Measurements from ENCODE around the gene IQCF6. TPM values are rescaled to one million over a fixed set of nuclear protein-coding genes. Genes with fewer than 3 reads are reported as not detected.
A peak's percentile ranks its signal among the peaks of the same experiment; 100 is the strongest.

The IQCF6 gene
- not detected in 2 replicates for total RNA-seq
- long read RNA-seq: 0 reads

GRCh38 chr3:51779137-51779536, at the start of gene IQCF6:
Gene IQCF6 (minus strand): TSS chr3:51779237. CDS start chr3:51779224, 13 bp downstream.
- no peak for DNase-seq (ENCODE audit: extremely low spot score, unreplicated experiment)
- H3K4me1 Mint-ChIP-seq (ENCODE audit: unreplicated experiment): no peaks in the 10 kb centered on the region
- no peaks in the 10 kb centered on the region for H3K9me3 Mint-ChIP-seq (ENCODE audit: unreplicated experiment)
- no peaks in the 10 kb centered on the region for H3K36me3 Mint-ChIP-seq (ENCODE audit: unreplicated experiment)
- H3K27ac Mint-ChIP-seq (ENCODE audit: unreplicated experiment): no peak within 1 kb of the TSS
- TF ChIP-seq CTCF (IDR thresholded peaks at IDR 0.05): no peak
- no peak within 1 kb of the TSS for H3K4me3 Mint-ChIP-seq (ENCODE audit: unreplicated experiment)
- H3K27me3 Mint-ChIP-seq (ENCODE audit: unreplicated experiment): peaks cover 15% of the 10 kb centered on the region

- Mint-ChIP-seq H3K36me3 (ENCODE audit: unreplicated experiment) (no peaks in the 10 kb centered on the region), H3K27me3 (ENCODE audit: unreplicated experiment) (peaks cover 6% of the 10 kb centered on the region), H3K9me3 (ENCODE audit: unreplicated experiment) (peaks cover 18% of the 10 kb centered on the region), H3K4me3 (ENCODE audit: unreplicated experiment) (no peak overlapping the region), H3K27ac (ENCODE audit: unreplicated experiment) (no peak overlapping the region), H3K4me1 (ENCODE audit: unreplicated experiment) (no peaks in the 10 kb centered on the region)
- DNase-seq (ENCODE audit: extremely low spot score, unreplicated experiment): no peak
- TF ChIP-seq CTCF (IDR thresholded peaks at IDR 0.05): no peak
These were observed 49.3 kb upstream of the IQCF6 start for GRCh38 chr3:51828297-51828696.

- peak; percentile 12 for TF ChIP-seq CTCF (IDR thresholded peaks at IDR 0.05)
- Mint-ChIP-seq H3K27me3 (ENCODE audit: unreplicated experiment) (peaks cover 5% of the 10 kb centered on the region), H3K4me1 (ENCODE audit: unreplicated experiment) (no peaks in the 10 kb centered on the region), H3K4me3 (ENCODE audit: unreplicated experiment) (no peak overlapping the region), H3K27ac (ENCODE audit: unreplicated experiment) (no peak overlapping the region), H3K36me3 (ENCODE audit: unreplicated experiment) (no peaks in the 10 kb centered on the region), H3K9me3 (ENCODE audit: unreplicated experiment) (no peaks in the 10 kb centered on the region)
- DNase-seq (ENCODE audit: extremely low spot score, unreplicated experiment): no peak
These were observed 40.8 kb upstream of the IQCF6 start for GRCh38 chr3:51819709-51820406.

DNA sequence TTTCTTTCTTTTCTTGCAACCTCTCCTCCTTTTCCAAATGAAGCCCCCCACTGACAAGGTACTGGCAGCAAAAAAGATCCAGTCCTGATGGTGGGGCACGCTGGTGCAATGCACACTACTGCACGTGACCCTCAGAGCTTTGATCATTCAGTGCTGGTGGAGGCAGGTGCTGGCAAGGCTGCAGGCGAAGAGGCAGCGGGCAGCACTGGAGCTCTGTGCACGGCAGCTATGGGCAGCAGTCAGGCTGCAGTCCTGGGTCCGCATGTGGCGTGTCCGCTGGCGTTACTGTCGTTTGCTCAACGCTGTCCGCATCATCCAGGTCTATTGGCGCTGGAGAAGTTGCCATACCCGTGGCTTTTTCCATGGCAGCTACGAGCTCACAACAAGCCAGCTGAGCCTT, 40.1 kb upstream of the IQCF6 start:
- no peak overlapping the region for H3K4me3 Mint-ChIP-seq (ENCODE audit: unreplicated experiment)
- H3K9me3 Mint-ChIP-seq (ENCODE audit: unreplicated experiment): no peaks in the 10 kb centered on the region
- no peak for TF ChIP-seq CTCF (IDR thresholded peaks at IDR 0.05)
- H3K27ac Mint-ChIP-seq (ENCODE audit: unreplicated experiment): no peak overlapping the region
- H3K36me3 Mint-ChIP-seq (ENCODE audit: unreplicated experiment): no peaks in the 10 kb centered on the region
- H3K27me3 Mint-ChIP-seq (ENCODE audit: unreplicated experiment): peaks cover 5% of the 10 kb centered on the region
- H3K4me1 Mint-ChIP-seq (ENCODE audit: unreplicated experiment): no peaks in the 10 kb centered on the region
- DNase-seq (ENCODE audit: extremely low spot score, unreplicated experiment): no peak

DNA sequence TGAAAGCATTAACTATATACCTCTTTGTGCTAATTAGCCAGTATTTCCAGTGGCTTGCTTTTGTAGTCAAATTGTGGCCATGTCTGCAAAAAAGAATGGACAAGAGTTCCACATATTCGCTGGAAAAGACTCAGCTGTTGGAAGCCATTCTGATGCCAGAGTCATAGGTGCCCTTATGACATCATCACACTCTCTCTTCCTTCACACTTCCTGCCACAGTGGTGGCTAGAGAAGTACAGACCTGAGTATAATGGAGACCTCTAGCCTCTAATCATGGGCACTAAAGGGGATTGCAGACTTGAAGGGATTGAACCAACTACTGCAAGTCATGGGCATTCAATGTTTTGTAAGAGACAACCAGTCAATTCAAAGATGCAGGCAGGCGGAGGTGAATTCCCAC, 38.3 kb upstream of the IQCF6 start:
- Mint-ChIP-seq H3K27me3 (ENCODE audit: unreplicated experiment) (peaks cover 5% of the 10 kb centered on the region), H3K9me3 (ENCODE audit: unreplicated experiment) (no peaks in the 10 kb centered on the region), H3K27ac (ENCODE audit: unreplicated experiment) (no peak overlapping the region), H3K4me3 (ENCODE audit: unreplicated experiment) (no peak overlapping the region), H3K4me1 (ENCODE audit: unreplicated experiment) (no peaks in the 10 kb centered on the region), H3K36me3 (ENCODE audit: unreplicated experiment) (no peaks in the 10 kb centered on the region)
- TF ChIP-seq CTCF (IDR thresholded peaks at IDR 0.05): no peak
- DNase-seq (ENCODE audit: extremely low spot score, unreplicated experiment): no peak

Measured in osteocyte (in vitro differentiated cells).